Stimulated activated CD4-positive, alpha-beta T cell treated with anti-CD3 and anti-CD28 coated beads, Interleukin-2, amount 100 ng/mL, for 4 hours (primary cell): ENCODE results near the gene MYO9B.
"Not testable (repeated sequence)": the region's sequence is repeated elsewhere in the genome, so short reads cannot be mapped to it uniquely, and the experiment has no call there.

ENCODE experiments used
- DNase-seq: peaks from one replicate; pipeline ENCODE4 v3.0.0-alpha.2; 2020; ENCODE audit warnings: low read depth

MYO9B gene

DNA sequence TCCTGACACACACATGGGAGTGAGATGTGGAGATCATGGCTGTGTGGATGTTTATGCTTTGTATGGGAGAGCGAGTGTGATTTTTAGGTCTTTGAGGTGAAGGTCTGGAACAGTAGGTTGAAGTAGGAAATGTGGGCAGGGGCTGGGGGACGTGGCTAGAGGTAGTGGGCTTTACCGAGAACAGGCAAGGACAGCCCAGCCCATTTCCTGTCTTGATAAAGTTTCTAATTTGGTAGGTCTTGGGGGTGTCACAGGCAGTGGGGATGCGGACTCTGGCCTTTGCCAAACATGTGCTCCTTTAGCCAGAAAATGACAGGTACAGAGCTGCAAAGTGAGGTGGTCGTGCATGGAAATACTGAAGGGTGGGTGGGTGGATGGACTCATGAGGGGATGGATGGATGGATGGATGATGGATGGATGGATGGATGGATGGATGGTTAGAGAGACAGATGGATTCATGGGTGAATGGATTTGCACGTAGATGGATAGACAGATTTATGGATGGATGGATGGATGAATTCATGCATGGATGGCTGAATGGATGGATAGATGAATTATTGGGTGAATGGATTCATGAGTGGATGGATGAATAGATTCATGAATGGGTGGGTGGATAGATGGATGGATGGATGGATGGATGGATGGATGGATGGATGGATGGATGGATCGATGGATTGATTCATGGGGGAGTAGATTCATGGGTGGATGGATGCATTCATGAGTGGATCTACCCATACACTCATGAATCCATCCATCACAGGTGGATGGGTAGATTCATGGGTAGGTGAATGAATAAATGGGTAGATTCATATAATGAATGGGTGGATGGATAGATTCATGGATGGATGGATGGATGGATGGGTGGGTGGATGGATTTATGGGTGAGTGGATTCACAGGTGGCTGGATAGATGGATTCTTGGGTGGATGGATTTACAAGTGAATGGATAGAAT lies 70.2 kb downstream of the MYO9B start:
- DNase-seq = no peak

DNA sequence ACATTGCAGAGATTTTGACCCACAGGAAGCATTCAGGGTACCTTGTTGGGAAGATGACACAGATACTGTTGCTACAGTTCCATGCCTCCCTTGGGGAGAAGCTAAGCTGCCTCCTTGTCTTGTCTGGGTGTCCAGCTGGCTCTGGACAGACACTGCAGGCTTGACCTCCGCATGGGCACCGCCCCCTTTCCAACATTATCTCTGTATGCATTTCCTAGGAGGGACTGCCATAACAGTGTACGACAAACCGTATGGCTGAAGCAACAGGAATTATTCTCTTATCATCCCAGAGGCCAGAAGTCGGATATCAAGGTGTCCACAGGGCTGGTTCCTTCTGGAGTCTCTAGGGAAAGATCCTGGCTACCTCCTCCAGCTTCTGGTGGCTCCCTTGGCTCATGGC lies 72.6 kb downstream of the MYO9B start:
- no peak for DNase-seq

DNA sequence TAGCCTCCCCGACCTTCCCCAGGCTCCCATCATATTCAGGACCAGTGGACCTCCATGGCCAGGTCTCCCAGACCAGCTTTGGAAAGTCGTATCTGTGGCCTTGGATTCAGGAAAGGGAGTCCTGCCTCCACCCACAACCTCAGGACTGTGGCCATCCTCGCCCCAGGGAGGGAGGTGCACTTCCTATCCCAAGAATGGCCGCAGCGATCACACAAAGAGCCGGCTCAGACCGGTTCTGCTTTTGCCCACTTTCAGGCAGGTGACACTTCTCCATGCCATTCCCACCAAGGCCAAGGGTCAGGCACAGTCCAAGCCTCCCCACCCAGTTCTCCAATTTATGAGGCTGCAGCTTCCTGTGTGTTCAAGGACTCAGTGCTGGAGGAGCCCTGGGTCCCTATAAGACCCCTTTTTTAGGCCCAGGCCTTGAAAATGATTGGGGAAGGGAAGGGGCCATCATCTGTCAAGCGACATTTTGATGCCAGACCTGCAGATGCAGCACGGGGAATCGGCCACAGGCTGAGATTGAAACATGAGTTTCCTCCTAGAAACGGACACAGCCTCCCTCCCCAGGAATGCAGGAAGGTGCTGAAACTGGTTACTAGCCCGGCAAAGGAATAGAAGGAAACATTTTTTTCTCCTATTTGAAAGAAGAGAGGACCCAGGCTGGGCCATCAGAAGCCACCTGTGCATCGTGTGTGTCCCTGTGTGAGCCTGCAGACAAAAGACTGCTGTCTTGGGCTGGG lies 74.0 kb downstream of the MYO9B start:
- DNase-seq = no peak

DNA sequence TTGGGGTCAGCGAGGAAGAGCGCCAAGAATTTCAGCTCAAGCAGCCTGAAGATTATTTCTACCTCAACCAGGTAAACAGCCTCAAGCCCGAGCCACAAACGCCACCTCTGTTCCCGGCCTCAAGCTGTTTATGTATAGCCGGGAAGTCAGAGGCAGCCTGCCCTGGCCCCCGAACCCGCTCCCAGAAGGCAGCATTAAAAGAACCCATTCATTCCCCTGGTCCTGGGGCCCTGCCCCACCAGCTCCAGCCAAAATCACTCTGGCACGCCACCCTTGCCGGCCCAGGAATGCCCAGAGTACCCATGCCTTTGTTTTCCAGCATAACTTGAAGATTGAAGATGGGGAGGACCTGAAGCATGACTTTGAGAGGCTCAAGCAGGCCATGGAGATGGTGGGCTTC lies 78.4 kb downstream of the MYO9B start:
- DNase-seq = no peak

DNA sequence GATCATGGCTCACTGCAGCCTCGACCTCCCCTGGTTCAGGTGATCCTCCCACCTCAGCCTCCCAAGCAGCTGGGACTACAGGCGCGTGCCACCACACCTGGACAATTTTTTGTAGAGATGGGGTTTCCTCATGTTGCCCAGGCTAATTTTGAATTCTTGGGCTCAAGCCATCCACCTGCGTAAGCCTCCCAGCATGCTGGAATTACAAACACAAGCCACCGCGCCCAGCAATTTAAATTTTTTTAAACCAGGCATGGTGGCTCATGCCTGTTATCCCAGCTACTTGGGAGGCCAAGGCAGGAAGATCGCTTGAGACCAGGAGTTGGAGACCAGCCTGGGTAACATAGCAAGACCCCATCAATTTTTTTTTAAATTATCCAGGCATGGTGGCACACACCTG lies 79.7 kb downstream of the MYO9B start:
- no peak for DNase-seq

DNA sequence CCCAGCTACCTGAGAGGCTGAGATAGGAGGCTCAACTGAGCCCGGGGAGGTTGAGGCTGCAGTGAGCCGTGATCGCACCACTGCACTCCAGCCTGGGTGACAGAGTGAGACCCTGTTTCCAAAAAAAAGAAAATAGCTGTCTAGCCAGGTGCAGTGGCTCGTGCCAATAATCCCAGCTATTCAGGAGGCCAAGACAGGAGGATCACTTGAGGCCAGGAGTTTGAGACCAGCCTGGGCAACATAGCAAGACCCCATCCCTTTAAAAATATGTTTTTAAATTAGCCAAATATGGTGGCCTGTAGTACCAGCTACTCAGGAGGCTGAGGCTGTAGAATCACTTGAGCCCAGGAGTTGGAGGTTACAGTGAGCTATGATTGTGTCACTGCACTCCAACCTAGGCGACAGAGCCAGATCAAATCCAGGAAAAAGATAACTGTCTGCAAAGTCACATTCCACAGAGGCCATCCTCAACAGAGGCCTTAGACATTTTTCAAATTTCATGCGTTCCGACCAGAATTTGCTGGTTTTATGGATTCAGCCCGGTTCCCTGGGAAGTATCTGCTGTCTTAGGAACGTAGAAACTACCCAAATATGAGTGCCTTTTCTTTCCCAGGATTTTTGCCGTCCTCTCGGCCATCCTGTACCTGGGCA lies 80.8 kb downstream of the MYO9B start:
- no peak for DNase-seq

DNA sequence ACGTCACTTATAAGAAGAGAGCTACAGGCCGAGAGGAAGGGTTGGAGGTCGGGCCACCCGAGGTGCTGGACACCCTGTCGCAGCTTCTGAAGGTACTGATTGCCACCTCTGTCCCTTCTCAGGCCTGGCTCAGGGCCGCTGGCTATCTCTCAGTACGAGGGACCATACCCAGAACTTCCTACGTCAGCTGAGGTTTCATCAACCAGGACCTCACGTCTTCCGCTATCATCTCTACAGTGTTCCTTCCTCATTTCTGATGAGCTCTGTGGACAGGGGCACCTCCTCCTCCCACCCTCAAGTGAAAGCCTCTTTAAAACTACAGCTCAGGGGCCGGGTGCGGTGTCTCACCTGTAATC lies 81.3 kb downstream of the MYO9B start:
- DNase-seq = no peak

DNA sequence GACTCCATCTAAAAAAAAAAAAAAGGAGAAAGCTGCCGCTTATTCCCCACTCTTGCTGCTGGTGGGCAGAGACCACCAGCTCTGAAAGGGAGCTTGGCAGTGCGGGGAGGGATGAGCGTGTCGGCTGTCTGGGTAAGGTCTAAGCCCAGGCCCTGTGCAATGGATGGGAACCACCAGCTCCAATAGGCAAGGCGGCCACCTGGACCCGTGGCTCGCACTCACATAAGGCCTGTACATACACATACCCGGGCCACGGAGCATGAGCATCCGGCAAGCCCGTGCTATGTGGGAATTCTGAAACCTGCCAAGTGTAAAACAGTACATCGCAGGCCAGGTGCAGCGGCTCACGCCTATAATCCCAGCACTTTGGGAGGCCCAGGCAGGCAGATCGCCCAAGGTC lies 83.0 kb downstream of the MYO9B start:
- no peak for DNase-seq

DNA sequence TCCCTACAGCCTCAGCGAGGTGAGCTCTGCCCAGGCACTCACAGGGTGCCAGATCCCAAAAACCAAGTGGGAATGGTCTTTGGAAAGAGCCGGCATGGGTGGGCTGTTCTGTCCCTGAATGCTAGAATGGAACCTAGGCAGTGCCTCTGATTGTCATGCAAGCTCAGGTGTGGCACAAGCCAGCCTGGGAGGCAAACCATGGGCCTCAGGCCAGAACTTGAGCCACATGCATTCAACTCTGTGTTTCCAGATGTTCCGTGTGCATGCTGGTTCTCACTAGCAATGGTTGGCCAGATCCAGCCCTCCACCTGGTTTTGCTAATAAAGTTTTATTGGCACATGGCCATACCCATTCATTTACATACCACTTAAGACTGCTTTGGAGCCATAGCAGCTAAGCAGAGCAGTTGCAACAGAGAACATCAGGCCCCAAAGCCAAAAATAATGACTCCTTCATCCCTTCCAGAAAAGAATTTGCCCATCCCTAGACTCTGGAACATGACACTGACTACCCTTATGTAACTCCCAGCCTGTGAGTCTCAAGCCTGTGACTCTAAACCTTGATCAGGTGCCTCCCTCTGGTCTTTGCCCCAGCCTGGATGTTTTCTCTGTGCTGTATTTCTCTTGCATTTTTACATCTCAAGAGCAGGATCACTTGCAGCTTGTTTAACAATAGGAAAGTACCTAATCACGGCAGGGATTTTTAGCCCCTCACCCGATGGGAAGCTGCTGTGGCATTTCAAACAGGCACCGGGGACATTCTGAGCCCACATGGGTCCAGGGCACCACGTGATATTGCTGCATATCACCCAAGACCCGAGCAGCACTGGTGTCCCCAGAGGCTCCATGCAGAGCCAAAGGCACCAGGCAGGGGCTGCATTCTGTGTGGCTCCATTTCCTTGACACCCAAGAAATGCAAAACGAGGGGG lies 84.2 kb downstream of the MYO9B start:
- no peak for DNase-seq

DNA sequence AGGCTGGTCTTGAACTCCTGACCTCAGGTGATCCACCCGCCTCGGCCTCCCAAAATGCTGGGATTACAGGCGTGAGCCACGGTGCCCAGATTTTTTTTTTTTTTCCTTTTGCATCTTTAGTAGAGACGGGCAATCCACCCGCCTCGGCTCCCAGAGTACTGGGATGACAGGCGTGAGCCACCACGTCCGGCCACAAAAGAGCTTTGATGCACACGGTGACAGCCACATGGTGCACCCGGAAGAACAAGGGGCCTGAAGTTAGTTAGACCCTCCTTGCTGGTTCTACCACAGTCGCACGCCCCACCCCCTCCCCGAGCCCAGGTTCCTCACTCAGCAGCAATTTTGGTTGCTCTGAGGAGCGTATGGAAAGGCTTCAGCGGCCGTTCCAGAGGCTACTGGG lies 85.3 kb downstream of the MYO9B start:
- DNase-seq = no peak

DNA sequence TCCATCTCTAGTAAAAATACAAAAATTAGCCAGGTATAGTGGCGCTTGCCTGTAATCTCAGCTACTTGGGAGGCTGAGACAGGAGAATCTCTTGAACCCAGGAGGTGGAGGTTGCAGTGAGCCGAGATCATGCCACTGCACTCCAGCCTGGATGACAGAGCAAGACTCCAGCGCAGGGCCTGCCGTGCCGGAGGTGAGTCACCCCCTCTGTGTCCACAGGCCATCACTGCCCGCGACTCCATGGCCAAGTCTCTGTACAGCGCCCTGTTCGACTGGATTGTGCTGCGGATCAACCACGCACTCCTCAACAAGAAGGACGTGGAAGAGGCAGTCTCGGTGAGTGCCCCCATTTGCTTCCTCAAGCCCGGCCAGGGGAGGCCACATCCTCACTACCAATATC lies 86.6 kb downstream of the MYO9B start:
- not testable (repeated sequence) for DNase-seq

DNA sequence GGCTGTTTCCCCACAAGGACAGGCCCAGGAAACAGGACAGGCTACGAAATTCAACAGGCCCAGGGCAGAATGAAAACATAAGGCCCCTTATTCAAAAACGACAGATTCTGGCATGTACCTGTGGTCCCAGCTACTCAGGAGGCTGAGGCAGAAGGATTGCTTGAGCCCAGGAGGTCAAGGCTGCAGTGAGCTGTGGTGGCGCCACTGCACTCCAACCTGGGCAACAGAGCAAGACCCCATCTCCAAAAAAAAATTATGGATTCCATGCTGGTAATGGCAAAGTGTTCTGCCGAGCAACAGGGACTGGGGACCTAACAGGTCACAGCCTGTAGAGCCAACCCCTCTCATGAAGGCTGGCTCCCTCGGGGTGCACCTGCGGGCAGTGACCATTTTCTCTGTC lies 87.0 kb downstream of the MYO9B start:
- DNase-seq = no peak

DNA sequence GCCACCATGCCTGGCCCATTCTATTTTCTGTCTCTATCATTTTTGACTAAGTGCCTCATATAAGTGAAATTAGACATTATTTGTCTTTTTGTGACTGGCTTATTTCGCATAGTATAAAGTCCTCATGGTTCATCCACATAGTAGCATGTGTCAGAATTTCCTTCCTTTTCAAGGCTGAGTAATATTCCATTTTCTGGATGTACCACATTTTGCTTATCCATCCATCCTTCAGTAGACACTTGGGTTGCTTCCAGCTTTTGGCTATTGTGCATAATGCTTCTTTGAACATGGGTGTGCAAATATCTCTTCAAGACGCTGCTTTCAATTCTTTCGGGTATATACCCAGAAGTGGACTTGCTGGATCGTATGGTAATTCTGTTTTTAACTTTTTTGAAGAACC lies 88.1 kb downstream of the MYO9B start:
- DNase-seq = no peak

DNA sequence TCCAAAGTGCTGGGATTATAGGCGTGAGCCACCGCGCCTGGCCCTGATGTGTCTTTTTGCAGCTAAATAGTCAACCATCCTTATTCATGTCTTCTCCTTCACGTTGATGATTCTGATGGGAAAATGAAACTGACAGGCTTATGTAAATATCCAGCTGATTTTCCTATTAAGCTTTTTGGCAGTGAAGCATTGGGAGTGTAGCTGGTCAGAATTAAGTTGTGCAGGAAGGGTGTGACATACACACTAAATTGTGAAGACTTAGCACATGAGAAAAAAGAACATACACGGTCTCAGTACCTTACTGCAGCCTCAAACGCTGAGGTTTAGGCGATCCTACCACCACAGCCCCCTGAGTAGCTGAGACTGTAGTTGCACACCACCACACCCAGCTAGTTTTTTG lies 89.1 kb downstream of the MYO9B start:
- DNase-seq = no peak

DNA sequence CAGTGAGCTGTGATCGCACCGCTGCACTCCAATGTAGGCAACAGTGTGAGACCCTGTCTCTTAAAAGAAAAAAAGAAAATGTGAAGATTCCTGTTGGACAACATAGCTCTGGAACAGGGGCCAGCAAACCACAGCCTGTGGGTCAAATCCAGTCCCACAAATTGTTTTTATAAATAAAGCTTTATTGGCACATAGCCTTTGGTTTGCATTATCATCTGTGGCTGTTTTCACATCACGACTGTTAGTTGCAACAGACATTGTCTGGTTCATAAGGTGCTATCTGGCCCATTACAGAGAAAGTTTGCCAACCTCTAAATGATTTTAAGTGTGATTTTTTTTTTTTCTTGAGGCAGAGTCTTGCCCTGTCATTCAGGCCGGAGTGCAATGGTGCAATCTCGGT lies 90.1 kb downstream of the MYO9B start:
- DNase-seq = no peak

DNA sequence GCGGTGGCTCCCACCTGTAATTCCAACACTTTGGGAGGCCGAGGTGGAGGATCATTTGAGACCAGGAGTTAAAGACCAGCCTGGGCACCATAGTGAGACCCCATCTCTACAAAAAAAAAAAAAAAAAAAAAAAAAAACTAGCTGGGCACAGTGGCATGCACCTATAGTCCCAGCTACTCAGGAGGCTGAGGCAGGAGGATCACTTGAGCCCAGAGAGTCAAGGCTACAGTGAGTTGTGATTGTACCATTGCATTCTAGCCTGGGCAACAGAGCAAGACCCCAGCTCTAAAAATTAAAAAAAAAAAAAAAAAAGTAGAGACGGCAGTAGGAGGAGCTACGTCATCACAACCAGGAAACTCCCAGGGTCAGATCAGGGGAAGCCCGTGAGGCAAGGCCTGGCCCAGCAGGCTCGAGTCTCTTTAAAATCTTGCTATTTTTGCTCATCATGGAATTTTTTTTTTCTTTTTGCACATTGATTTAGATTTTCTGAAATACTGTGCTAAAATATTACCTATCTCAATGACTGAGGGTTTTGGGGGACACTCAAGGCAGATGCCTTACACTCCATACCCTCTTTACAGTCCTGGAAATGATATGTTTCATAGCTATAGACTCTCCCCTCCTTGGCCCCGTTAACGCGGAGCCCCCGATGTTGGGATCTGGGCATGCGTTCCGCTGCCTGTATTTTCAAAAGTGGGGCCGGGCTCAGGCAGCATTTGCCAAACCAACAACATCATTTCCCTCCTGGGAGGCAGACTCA lies 95.1 kb downstream of the MYO9B start:
- no peak for DNase-seq

DNA sequence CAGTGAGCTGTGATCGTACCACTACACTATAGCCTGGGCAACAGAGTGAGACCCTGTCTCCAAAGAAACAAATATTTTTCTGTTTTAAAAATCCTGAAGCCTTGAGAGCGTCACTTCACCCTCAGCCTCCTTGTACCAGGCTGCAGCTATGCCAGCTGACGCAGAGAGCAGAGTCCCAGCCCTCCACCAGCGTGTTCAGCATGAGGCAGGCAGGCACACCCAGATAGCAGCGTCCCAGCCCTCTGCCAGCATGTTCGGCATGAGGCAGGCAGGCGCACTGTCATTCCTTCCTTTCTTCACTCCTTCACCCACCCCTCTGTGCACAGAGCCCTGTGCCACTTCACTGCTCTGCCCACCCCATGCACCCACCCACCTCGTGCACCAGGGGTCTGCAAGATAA lies 96.3 kb downstream of the MYO9B start:
- DNase-seq = no peak

DNA sequence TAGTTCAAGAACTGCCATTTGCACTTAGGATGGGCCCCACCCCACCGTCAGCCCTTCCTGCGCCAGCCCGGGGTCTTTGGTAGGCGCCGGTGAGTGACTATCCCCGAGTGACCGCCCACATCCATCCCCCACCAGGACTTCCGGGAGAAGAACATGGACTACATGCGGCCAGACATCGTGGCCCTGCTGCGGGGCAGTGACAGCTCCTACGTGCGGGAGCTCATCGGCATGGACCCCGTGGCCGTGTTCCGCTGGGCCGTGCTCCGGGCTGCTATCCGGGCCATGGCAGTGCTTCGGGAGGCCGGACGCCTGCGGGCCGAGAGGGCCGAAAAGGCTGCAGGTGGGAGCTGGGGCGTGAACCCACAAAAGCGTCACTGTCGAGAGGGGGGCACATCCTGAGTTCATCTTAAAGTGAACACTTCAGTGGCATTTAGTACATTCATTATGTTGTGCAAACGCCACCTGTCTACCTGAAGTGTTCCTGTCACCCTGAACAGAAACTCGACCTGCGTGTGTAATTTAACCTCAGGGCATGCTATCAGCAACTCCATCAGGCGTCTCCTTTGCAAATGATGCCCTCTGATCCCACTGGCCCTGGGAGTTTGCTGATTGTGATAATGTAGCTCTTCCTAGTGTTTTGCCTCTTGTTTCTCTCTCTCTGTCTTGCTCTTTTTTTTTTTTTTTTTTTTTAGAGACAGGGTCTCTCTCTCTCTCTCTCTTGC lies 97.2 kb downstream of the MYO9B start:
- DNase-seq = no peak

DNA sequence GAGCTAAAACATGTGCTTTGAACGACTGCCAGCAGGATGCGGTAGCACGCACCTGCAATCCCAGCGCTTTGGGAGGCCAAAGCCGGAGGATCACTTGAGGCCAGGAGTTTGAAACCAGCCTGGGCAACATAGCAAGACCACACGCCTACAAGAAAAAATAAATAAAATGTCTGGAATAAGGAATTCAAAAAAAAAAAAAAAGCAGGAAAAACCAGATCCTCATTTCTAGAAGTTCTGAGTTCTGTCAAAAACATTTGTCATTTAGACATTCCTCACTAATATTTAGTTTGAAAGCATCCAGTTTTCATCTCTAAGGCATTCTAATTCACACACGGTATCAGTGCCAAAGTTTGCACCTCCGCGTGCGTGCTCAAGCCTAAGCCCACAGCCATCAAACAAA lies 102.7 kb downstream of the MYO9B start:
- no peak for DNase-seq

DNA sequence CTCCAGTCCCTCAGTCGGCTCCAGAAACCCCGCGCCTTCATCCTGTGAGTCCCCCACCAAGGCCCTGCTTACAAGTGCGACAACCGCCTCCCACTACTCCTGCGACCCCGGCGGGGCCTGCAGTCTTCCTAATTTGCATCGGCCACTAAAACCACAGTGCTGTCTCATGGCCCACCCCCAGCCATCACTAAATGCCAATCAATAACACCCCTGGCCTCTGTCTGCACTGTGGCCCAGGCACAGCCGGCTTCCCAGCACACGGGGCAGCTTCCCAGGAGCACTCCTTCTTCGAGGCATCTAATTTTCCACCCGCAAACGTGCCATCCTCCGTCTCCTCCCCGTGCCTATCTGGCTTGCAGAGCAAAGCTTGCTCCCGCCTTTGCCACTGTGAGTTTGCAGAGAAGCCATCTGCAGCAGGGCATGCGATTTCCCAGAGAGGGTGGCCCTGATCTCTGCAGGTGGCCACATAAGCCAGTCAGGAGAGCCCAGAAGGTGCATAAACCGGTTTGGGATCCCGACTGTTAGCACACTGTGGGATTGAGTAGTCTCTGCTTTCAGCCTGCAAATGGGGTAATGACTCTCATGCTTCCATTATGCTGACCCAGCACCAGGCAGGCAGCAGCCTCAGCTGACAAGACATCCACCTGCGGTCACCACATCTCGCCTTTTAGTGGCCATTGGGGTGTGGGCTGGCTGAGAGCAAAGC lies 105.6 kb downstream of the MYO9B start:
- no peak for DNase-seq
